C4-2B (cell line): ENCODE measurements around the gene LEPR.

Experiments used
- H3K27ac ChIP-seq: fragments of 450-650 bp; 2 replicates; pipeline ENCODE4 v1.5.1; 2017
- CTCF ChIP-seq: fragments of 450-650 bp; conservative IDR thresholded peaks from 2 replicates; pipeline ENCODE4 v1.5.1; 2017; ENCODE audit warnings: mild to moderate bottlenecking
- ZFX ChIP-seq: fragments of 450-650 bp; IDR thresholded peaks from 2 replicates; pipeline ENCODE4 v1.6.1; 2017

LEPR gene

GRCh38 chr1:65412256-65412983, 8.0 kb upstream of the LEPR start:
- no peak for TF ChIP-seq ZFX
- TF ChIP-seq CTCF, result no peak
- no peak overlapping the region for H3K27ac ChIP-seq

- TF ChIP-seq CTCF (no peak), ZFX (no peak)
Measured at GRCh38 chr1:65412984-65413375, 7.5 kb upstream of the LEPR start.

DNA sequence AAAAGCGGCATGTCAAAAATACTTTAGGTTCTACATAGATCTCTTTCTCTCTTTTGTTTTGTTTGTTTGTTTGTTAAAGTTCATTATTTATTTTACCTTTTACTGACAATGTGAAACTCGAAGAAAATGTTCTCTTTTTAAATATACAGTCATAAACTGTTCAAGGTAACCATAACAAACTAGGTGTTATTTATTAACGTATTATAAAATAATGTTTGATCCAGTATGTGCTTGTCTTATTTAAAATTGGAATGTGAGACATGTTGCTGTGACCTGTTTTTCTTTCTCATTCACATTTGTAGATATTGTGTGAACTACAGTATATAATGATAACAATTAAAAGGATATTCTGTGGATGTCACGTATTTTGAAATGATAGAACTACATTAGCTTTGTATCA, 5.9 kb upstream of the LEPR start:
- H3K27ac ChIP-seq, result no peak overlapping the region
- TF ChIP-seq CTCF, result no peak
- TF ChIP-seq ZFX, result no peak

More at GRCh38 chr1:65412984-65413375, 7.5 kb upstream of the LEPR start:
- H3K27ac ChIP-seq, result no peak overlapping the region

DNA sequence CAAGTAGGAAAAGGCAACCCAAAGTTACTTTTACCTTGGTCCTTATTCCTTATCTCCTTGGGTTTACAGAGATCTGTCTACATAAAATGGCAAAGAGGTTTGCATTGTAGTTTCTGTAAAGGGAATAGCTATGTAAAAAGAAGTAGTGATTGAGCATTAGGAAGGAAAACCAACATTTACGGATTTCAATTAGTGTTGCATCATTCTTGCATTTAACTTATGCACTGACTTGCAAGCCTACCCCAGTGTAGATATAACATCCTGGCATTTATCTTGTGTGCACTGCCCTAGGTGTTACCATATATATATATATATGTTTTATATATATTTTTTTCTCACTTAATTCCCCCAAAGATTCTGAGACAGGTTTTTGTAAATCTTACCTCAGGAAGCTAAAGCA, 3.7 kb upstream of the LEPR start:
- no peak overlapping the region for H3K27ac ChIP-seq
- TF ChIP-seq ZFX, result no peak
- no peak for TF ChIP-seq CTCF

- H3K27ac ChIP-seq, result no peak overlapping the region
- TF ChIP-seq ZFX (no peak), CTCF (no peak)
Measured at GRCh38 chr1:65417729-65418128, 2.7 kb upstream of the LEPR start.

DNA sequence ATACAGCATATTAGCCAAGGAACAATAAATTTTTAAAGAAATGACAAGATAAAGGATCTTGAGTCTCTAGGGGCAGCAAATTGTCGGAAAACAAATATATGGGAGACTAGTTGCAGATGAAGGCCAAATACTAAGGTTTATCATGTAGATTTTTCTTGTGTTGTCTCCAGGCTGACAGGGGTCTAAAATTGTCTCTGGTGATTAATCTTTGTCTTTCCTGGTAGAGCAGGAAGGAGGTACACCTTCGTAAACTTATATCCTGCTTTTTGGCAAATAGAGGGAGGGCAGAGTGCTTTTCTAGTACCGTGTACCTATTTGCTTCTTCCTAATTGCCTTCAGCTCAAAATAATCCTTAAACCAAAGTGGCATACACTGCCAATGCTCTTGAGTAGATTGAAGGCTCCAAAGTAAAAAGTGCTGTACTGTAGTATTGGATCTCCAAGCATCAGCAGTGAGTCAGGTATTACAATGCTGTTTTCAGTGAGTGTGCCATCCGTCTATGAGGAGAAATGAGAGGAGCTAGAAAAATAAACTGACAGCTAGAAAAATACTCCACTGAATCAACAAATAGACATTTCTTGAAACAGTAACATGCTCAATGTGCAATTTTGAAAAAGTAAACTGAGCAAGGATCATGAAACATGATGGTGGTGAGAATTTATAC, 1.8 kb upstream of the LEPR start:
- no peak overlapping the region for H3K27ac ChIP-seq
- TF ChIP-seq ZFX (no peak), CTCF (no peak)
